HG03558 (cell line): ENCODE data around the gene CLRN2.
"Not testable (repeated sequence)": the region's sequence is repeated elsewhere in the genome, so short reads cannot be mapped to it uniquely, and the experiment has no call there.

Source experiments
- ATAC-seq: cut with Tn5 transposase; IDR thresholded peaks from one replicate; pipeline ENCODE4 v1.9.1; 2021; ENCODE audit warnings: moderate number of reproducible peaks; ENCODE audit not compliant: unreplicated experiment; ENCODE audit errors: extremely low read depth

The CLRN2 gene

DNA sequence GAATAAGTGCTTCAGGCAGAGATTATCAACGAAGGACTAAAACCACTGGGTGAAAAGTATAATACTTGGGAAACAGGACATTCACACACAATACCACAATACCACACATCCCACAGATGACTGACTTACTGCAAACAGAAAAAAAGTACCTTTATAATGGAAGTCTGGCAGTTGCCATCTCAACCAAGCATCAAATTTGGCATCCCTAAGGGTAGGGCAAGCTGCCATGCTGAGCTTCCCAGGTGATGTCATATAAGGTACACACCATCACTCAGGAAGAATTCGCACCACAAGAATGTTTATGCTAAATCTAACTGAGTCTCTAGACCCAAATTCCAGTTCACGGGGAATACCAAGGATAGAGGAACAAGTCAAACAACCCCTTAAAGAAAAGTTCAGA lies 12.2 kb upstream of the CLRN2 start:
- ATAC-seq: no peak

DNA sequence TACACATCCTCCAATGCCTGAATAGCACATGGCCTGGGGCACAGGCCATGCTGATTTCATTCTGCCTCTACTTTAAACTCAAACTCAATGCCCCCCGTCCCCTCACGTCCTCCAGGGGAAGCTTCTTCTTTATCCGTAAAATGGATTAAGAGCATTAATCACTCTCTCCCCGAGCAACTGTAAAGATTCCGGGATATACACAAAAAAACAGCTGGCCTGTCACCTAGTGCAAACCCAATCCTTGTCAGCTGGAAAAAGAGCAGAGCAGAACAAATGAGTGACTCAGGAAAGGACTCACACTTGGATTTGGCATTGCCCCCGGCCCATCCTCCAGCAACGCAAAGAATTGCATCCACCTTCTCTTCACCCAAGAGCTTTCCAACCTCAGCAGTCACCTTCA lies 10.9 kb upstream of the CLRN2 start:
- ATAC-seq: no peak

DNA sequence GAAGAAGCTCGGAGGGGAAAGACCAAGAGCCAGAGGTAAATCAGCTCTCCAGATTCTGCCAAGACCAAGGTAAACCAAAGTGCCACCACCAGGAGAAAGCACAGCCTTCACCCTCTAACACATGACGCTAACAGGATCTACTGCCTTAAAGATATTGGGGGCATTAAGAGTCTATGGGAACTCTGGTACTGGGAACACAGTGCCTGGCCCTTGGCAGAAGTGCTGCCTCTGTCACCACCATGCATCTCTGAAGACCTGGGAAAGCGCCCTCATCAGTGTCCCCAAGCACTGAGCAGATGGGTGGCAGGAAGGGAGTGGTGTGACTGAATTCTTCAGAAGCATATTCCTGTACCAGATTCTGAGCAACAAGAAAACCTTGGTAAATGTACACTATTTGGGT lies 4.4 kb upstream of the CLRN2 start:
- no peak for ATAC-seq

DNA sequence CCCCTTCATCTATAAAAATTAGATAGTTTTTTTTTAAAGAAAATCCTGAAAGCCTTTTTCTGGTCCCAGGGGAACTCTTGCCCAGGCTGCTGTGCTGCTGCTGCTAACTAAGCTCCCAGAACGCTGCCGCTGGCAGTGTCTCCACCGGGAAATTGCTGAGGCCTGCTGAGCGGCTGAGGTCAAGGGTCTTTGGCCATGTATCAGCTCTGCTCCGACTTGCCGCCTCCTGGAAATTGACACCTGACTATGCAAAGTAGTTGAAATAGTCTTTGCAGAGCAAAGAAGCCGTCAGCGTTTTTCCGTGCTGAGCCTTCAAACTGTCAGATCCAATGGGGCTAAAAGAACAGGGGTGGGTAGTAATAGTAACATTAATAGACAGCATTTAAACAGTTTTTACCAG lies 3.9 kb upstream of the CLRN2 start:
- no peak for ATAC-seq

DNA sequence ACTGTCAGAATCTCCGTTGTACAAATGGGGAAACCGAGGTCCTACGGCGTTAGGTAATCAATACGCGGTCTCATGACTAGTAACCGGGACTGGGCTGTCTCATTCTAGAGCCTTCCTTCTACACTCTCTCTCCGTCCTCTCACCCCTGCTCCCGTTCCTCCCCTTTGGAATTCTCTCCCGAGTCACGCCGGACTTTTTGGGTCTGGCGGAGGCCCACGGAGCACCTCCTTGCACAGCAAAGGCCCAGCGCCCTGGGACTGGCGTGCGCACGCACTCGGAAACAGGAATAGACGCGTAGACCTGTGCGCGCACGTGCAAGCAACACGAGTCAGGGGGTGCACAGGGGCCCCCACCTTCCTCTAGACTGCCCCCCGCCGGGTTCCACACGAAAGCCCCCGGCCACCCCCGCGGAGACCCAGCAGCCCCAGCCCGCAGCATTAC lies 3.4 kb upstream of the CLRN2 start:
- ATAC-seq: peak; percentile 31

DNA sequence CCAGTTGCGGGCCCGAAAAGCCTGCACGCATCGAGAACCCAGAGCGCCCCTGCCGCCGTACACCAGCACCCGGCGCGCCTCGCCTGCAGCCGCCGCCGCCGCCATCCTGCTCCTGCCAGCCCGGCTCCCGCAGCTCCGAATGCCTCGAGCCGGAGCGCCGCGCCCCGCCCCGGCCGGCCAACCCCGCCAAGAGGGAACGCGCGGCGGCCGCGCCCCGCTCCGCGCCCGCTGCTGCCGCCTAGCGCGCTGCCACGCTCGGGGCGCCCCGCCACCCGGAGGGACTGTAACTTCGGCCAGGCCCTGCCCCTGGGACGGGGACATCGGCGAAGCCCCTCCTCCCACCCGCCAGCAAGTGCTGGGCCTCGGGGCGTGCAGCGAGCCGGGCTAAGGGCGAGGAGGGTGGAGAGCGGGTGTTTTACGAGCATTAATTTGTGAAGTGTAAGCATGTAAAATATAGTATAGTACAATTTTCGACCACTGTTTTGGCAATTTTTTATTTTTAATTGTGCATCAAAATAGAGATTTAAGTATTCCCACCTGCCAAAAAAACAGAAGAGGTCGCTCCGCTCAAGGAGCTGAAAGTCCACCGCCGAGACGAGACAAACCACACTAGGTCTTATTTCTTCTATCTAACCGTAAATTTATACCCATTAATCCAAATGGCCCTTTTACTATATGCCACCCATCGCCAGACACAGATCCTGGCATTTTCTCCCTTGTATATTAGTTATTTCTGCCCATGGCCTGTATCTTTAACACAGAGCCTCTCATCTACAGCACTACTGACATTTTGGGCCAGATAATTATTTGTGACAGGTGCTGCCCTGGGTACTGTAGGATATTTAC lies 2.8 kb upstream of the CLRN2 start, which contains the start of gene QDPR:
TSS of gene QDPR (minus strand) at position 141 of the 846 bp plus-strand sequence. CDS start at position 105, 36 bp downstream.
- ATAC-seq: peak; percentile 99

DNA sequence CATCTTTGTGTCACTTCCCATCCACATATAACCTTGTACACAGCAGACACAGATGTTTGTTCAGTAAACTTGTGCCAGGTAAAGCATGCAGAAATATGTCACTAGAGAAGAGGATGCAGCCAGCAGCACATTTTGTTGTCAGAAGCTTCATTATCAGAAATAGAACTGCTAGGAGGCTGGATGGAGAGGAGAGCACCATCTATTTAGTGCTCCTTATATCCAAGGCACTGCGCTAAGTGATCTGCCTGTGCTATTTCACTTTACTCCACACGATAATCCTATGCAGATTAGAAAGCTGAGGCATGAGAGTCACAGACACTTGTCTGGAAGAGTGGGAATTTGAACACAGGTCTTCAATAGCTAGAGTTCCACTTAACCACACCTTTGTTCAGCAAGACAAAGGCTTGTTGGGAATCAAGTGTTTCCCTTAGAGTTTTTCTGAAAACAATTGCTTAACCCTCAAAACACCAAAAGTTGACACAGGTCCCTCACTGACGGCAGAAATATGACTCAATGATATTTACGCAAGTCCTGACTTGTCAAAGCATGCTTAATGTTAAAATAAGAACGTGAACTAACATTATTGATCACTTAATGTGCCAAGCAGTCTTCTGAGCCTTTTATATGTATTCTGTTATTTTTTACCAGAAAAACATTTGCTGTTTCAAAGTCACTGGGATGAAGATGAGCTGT lies 1.8 kb upstream of the CLRN2 start:
- no peak for ATAC-seq

DNA sequence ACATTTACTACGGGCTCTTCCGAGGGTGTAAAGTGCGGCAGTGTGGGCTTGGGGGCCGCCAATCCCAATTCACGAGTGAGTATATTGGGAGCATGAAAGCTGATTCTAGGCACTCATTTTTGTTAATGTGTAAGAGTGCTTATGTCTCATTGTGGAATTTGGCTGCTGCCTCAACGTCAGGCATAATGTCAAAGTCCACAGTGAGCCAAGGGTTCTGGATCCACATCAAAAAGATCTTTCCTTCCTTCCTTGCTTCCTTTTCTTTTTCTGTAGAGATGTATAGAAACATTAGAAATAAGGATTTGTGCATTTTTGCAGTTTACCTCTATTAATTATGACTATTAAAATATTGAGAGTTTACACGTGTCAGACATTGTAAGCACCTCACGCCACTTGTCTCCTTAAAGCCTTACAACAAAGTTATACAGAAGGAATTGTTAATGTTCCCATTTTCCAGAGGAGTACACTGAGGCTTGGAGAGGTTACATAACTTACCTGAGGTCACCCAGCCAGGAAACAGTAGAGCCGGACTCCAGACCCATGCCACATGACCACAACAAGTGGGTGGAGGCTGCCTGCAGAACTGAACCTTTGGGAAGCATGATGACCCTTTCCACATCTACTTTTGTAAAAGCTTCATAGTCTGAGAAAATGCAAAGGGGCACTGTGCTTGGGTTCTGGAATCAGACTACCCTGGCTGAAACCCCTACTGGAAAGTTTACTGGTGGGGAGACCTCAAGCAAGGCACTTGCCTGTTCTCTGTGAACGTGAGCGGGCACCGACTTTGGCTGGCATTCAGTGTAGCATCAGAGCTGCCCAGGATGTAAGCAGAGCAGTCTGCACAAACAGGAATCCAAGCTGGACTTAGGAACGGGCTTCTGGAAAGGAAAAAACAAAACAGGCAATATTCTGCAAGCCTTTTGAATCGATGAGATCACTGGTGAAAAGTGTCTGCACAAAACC lies 761 bp downstream of the CLRN2 start:
- no peak for ATAC-seq

DNA sequence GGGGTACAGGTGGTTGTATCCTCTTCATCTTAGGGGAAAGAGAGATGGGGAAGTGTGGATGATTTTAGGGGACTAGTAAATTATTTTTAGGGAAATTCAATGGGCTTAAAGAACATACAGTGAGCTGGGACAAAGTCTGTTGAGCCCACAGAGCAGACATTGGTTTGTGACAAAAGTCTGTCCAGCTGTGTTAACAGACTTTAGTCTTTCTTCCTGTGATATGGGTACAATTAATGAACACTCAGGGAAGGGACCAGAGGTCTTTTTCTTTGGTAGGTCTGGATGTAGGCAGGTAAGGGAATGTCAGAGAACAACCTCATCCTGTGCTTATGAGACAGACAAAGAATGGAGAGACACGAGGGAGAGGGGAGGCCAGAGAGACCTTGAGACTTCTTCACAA lies 2.0 kb downstream of the CLRN2 start:
- ATAC-seq: no peak

DNA sequence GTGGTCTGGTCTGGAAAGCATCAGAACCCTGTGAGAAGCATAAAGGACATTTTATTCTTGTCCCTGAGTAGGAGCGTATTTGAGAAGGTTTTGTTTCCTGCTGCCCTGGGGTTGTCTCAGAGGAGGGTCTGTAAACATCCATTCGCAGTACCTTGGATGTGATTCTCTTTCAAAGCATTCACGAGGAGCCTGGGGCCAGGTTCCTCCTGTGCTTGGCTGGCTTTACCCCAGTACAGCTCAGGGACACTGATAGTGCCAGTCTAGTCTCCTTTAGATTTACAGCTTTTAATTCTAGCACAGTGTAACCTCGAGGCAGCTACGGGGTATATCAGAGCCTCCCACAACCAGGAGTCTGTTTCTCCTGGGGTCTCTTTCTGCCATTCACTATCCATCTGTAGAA lies 2.7 kb downstream of the CLRN2 start:
- ATAC-seq: no peak

DNA sequence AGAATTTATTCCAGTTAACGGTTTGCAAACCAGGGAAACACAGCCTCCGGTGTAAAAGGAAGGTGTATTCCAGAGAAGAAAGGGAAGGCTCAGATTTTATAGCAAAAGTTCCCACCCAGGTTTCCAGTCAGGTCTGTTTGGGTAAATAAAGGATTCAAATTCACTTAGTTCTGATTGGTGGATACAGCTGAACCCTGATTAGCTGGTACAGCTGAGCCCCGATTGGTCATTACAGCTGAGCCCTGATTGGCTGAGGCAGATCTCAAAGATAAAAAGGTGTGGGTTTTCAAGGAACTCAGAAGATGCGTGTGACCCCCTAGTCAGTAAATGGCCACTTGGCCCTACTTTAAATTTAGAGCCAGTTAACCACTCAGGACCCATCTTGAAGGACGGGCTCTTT lies 6.6 kb downstream of the CLRN2 start:
- ATAC-seq: no peak

DNA sequence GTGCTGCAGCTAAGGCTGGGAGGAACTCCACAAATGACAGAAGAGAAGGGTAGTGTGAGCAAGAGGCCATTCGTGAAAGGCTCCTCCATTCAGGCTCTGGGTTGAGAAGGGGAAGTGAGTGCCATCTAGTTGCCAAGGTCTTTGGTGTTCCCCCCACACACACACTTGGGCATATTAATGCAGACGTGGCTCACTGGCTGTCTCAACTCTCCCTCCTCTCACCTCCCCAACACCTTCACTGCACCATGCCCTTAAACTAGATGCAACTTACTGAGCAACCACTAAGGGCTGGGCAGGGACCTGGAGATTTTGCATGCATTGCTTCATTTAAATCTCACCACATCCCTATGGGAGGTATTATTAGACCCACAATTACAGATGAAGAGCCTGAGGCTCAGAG lies 8.7 kb downstream of the CLRN2 start:
- no peak for ATAC-seq

DNA sequence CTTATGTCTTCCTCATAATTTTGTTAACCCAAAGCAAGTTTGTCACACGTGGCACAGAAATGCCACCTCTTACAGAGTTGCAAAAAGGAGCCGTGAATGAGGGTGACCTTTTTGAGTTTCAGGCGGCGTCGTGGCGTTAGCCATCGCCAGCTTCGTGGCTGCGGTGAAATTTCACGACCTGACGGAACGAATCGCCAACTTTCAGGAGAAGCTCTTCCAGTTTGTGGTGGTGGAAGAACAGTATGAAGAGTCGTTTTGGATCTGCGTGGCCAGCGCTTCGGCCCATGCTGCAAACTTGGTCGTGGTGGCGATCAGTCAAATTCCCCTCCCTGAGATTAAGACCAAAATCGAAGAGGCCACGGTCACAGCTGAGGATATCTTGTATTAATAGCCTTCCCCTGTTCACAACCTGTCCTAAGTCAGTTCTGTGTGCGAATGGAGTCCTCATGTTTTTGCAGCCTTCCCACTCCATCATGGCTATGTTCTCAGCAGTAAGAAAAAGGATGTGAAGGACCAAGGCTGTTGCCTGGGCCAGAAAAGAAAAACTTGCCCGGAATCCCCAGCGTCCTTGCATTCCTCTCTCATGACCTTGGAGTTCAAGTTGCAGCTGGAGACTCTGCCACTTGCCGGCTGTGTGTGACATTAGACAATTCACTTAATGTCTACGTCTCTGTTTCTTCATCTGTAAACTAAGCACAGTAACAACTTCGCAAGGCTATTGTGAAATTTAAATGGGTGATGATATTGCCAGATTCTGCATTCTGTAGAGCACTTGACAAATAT lies 11.9 kb downstream of the CLRN2 start:
- no peak for ATAC-seq

DNA sequence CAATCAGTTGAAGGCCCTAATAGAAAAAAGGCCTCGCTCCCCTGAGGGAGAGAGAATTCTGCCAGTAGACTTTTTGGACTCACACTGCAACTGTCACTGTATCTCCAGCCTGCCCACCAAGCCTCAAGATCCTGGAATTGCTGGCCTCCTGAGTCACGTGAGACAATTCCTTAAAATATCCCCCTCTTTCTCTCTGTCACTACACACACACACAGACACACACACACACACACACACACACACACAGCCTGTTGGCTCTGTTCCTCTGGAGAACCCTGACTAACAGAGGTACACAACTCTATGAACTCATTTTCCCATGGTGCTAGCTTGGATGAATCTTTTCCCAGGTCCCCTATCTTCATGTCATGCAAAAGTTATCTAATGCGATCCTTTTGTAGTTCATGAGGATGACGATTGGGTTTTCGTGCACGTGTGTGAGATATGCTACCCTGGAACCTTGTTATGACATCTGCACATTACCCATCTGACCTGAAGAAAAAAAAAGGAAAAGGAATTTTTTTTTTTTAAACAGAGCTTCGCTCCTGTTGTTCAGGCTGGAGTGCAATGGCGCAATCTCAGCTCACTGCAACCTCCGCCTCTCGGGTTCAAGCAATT lies 13.7 kb downstream of the CLRN2 start:
- ATAC-seq: no peak

DNA sequence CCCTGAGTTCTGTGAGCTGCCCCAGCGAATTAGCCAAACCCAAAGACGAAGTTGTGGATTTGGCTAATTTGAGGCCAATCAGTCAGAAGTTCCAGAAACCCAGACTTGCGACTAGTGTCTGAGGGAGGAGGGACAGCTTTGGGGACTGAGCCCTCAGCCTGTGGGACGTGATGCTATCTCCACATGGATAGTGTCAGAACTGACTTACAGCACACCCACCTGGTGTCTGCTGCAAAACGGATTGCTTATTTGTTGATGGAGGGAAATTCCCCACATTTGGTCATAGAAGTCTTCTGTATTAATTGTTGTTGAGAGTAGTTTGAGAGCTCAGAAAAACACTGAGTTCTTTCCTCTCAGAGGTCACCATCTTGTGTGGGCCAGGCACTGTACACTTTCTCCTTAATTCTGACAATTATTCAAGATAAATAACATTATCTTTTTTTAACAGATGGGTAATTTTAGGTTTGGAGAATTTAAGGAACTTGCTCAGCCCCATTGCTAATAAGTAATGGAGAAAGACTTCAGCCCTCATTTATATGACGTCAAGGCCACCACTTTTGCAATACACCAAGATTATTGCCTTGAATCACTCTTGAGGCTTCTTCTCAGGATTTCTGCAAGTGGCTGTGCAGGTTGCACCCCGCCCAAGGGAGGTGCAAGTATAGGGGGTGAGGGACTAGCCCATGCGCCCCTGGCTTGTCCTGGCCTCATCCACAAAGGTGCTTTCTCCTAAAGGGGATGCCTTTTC lies 16.7 kb downstream of the CLRN2 start:
- ATAC-seq: no peak

DNA sequence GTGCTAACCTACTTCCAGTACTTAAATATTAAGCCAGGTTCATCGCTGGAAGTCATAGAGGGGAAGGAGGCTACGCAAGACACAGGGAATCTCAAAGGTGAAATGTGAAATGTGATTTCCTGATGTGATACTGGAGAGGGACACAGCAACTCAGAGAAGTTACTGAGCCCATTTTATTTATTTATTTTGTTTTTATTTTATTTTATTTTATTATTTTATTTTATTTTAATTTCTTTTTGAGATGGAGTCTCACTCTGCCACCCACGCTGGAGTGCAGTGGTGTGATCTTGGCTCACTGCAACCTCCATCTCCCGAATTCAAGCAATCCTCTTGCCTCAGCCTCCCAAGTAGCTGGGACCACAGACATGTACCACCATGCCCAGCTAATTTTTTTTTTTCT lies 19.7 kb downstream of the CLRN2 start:
- no peak for ATAC-seq

DNA sequence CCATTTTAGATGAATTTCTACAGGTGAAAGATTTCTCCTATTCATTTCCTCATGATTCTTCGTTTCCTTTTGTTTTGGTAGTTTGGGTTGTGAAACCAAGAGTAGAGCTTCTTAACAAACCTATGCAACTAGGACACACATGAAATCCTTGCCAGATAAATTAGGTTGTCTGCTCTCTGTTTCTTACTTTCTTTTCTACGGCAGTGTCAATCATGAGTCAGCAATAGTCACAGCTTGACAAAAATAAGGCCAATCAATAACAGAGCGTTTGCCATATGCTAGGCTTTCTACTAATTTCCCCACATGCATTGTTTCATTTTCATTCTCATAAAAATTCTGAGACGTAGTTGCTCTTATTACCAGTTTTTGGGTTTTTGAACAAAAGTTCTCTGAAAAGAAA lies 20.3 kb downstream of the CLRN2 start:
- no peak for ATAC-seq

DNA sequence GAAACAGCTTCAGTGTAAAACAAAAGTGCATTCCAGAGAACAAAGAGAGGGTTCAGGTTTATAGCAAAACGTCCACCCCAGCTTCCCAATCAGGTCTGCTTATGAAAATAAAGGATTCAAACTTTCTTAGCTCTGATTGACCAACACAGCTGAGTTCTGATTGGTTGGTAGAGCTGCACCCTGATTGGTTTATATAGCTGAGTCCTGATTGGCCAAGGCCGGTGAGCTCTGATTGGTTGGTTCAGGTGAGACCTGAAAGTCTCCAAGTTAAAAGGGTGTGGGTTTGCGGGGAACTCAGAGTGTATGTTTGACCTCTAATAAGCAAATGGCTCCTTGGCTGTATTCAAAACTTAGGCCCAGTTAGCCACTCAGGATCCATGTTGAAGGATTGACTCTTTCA lies 20.9 kb downstream of the CLRN2 start:
- ATAC-seq: no peak

DNA sequence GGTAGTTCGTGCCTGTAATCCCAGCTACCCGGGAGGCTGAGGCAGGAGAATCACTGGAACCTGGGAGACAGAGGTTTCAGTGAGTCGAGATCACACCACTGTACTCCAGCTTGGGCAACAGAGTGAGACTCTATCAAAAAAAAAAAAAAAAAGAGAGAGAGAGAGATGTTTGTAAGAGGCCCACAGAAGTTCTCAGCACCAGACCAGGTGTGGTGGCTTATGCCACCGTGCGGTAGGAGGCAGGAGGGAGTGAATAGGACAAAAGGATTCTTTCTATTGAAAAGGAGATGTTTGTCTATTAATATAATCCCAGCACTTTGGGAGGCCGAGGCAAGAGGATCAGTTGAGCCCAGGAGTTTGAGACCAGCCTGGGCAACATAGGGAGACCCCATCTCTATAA lies 22.1 kb downstream of the CLRN2 start:
- ATAC-seq: not testable (repeated sequence)
